ENCODE results near the gene ZRANB3. TPM values are rescaled to one million over a fixed set of nuclear protein-coding genes. Genes with fewer than 3 reads are reported as not detected.

ZRANB3 gene
- total RNA-seq, 4 donors from 2014 or later = 4.8 to 9.3 (median 5.5) TPM

DNA sequence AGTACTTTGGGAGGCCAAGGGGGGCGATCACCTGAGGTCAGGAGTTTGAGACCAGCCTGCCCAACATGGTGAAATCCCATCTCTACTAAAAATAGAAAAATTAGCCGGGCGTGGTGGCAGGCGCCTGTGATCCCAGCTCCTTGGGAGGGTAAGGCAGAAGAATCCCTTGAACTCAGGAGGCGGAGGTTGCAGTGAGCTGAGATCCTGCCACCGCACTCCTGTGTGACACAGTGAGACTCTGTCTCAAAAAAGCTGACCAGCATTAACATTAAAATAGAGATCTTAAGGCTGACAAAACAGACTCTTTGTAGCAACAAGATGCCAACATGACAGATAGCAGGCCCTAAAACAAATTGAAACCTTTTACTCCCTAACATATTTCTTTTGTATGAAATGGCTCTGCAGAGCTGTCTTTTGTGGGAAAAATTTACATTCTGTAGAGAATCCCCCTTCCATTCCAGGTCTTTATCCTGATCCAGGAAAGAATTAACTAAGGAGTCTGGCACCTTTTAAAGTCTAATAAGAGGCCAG lies 265.0 kb downstream of the ZRANB3 start:
- H3K27ac ChIP-seq = no peak overlapping the region
- H3K4me1 ChIP-seq = no peaks in the 10 kb centered on the region
- no peaks in the 10 kb centered on the region for H3K27me3 ChIP-seq
- no peak for TF ChIP-seq EP300 (IDR thresholded peaks at IDR 0.05)
- TF ChIP-seq CTCF (IDR thresholded peaks at IDR 0.05) = no peak
- no peak for TF ChIP-seq POLR2A (IDR thresholded peaks at IDR 0.05)
- no peaks in the 10 kb centered on the region for H3K36me3 ChIP-seq
- DNase-seq (ENCODE audit: low spot score in 2 of 2) = no peak
- H3K9me3 ChIP-seq = no peaks in the 10 kb centered on the region
- WGBS, 2 donors = 90 to 97% methylated on average over 6 of the region's 6 CpGs
- no peak overlapping the region for H3K4me3 ChIP-seq

DNA sequence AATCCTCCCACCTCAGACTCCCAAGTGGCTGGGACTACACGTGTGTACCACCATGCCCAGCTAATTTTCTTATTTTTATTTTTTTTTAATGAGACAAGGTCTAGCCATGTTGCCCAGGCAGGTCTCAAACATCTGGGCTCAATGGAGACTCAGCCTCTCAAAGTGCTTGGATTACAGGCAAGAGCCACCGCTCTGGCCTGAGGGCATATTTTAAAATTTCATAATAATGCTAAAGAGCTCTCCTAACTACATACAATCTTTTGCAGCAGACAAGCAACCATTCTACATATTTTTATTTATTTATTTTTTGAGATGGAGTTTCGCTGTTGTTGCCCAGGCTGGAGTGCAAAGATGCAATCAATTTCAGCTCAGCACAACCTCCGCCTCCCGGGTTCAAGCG lies 271.9 kb downstream of the ZRANB3 start:
- no peak for DNase-seq (ENCODE audit: low spot score in 2 of 2)
- no peaks in the 10 kb centered on the region for H3K27me3 ChIP-seq
- H3K36me3 ChIP-seq = peaks cover 0 to 12% (median 0%) of the 10 kb centered on the region in 3 donors
- peaks cover 0 to 10% (median 0%) of the 10 kb centered on the region in 4 donors for H3K9me3 ChIP-seq
- H3K27ac ChIP-seq = no peak overlapping the region
- no peak overlapping the region for H3K4me3 ChIP-seq
- H3K4me1 ChIP-seq = no peaks in the 10 kb centered on the region
- WGBS, 2 donors = 97% methylated on average over 6 of the region's 6 CpGs
- TF ChIP-seq CTCF (IDR thresholded peaks at IDR 0.05) = no peak
- no peak for TF ChIP-seq POLR2A (IDR thresholded peaks at IDR 0.05)
- no peak for TF ChIP-seq EP300 (IDR thresholded peaks at IDR 0.05)

DNA sequence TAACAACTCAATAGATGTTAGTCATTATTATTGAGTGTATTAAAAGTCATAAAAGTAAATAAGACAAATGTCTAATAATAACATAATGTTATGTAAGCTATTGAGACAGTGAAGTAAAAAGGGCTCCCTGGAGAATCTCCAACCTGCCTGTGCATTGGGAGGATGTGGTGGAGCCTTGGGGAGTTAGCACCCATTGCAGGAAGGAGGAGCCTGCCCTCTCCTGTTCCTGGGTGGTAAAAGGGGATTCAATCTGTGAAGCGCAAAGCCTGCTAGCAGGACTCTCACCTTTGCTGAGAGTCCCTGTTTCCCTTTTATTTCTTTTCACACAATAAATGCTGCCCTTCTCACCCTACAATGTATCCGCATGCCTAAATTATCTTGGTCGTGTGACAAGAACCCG lies 272.8 kb downstream of the ZRANB3 start:
- no peak overlapping the region for H3K27ac ChIP-seq
- H3K4me3 ChIP-seq = no peak overlapping the region
- TF ChIP-seq POLR2A (IDR thresholded peaks at IDR 0.05) (no peak), EP300 (IDR thresholded peaks at IDR 0.05) (no peak), CTCF (IDR thresholded peaks at IDR 0.05) (no peak)
- no peak for DNase-seq (ENCODE audit: low spot score in 2 of 2)
- no peaks in the 10 kb centered on the region for H3K27me3 ChIP-seq
- 69 to 89% methylated on average over 4 of the region's 4 CpGs for WGBS, 2 donors
- peaks cover 0 to 10% (median 0%) of the 10 kb centered on the region in 4 donors for H3K9me3 ChIP-seq
- H3K36me3 ChIP-seq = peaks cover 0 to 12% (median 0%) of the 10 kb centered on the region in 3 donors
- no peaks in the 10 kb centered on the region for H3K4me1 ChIP-seq

DNA sequence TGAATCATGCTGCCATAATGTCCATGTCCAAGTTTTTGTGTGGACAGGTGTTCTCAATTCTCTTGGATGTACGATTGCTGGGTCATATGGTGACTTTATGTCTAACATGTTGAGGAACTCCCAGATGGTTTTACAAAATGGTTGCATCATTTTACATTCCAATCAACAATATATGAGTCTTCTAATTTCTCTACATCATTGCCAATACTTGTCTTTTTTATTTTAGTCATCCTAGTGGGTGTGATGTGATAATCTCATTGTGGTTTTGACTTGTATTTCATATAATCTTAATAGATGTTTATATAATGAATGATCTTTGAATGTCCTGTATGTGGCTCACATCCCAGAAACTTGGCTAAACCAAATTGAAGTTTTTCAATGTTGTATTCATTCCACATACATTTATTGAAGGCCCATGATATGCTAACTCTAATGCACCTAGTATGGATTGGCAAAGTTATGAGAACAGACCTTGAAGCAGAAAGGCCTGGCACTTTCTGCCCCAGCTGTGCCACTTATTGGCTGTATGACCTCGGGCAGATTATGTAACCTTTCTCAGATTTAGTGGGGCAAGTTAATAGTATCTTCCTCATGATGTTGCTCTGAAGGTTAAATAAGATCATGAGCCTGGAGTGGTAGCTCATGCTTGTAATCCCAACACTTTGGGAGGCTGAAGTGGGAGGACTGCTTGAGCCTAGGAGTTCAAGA lies 273.5 kb downstream of the ZRANB3 start:
- no peak for TF ChIP-seq CTCF (IDR thresholded peaks at IDR 0.05)
- no peaks in the 10 kb centered on the region for H3K27me3 ChIP-seq
- no peak overlapping the region for H3K4me3 ChIP-seq
- H3K9me3 ChIP-seq = peaks cover 0 to 10% (median 0%) of the 10 kb centered on the region in 4 donors
- H3K4me1 ChIP-seq = no peaks in the 10 kb centered on the region
- WGBS, 2 donors = 84 to 88% methylated on average over 2 of the region's 2 CpGs
- peaks cover 0 to 12% (median 0%) of the 10 kb centered on the region in 3 donors for H3K36me3 ChIP-seq
- H3K27ac ChIP-seq = no peak overlapping the region
- DNase-seq (ENCODE audit: low spot score in 2 of 2) = no peak

GRCh38 chr2:135256531-135257260 lies 274.3 kb downstream of the ZRANB3 start:
- Histone ChIP-seq H3K9me3 (peaks cover 0 to 10% (median 0%) of the 10 kb centered on the region in 4 donors), H3K4me3 (no peak overlapping the region), H3K27ac (no peak overlapping the region), H3K4me1 (no peaks in the 10 kb centered on the region), H3K36me3 (peaks cover 0 to 20% (median 0%) of the 10 kb centered on the region in 3 donors), H3K27me3 (no peaks in the 10 kb centered on the region)
- TF ChIP-seq CTCF (IDR thresholded peaks at IDR 0.05) (no peak), POLR2A (IDR thresholded peaks at IDR 0.05) (no peak), EP300 (IDR thresholded peaks at IDR 0.05) (no peak)
- 94 to 96% methylated on average over 3 of the region's 3 CpGs for WGBS, 2 donors
- DNase-seq (ENCODE audit: low spot score in 2 of 2) = no peak

All from tibial nerve (tissue), 4 donors.